GM10847 (cell line): ENCODE measurements around the gene NCAM1.

ENCODE experiments used
- POLR2A ChIP-seq: IDR thresholded peaks from 2 replicates; pipeline ENCODE4 v1.6.1; 2011; ENCODE audit not compliant: insufficient read length; ENCODE audit errors: extremely low read depth

NCAM1 gene

GRCh38 chr11:113153847-113154246 lies 192.6 kb downstream of the NCAM1 start:
- no peak for TF ChIP-seq POLR2A

GRCh38 chr11:113159988-113160807 lies 199.0 kb downstream of the NCAM1 start:
- no peak for TF ChIP-seq POLR2A

GRCh38 chr11:113160808-113161124 lies 199.5 kb downstream of the NCAM1 start:
- TF ChIP-seq POLR2A: no peak

- no peak for TF ChIP-seq POLR2A
These were observed 200.7 kb downstream of the NCAM1 start for GRCh38 chr11:113161711-113162591.

- no peak for TF ChIP-seq POLR2A
These were observed 201.4 kb downstream of the NCAM1 start for GRCh38 chr11:113162592-113162962.

DNA sequence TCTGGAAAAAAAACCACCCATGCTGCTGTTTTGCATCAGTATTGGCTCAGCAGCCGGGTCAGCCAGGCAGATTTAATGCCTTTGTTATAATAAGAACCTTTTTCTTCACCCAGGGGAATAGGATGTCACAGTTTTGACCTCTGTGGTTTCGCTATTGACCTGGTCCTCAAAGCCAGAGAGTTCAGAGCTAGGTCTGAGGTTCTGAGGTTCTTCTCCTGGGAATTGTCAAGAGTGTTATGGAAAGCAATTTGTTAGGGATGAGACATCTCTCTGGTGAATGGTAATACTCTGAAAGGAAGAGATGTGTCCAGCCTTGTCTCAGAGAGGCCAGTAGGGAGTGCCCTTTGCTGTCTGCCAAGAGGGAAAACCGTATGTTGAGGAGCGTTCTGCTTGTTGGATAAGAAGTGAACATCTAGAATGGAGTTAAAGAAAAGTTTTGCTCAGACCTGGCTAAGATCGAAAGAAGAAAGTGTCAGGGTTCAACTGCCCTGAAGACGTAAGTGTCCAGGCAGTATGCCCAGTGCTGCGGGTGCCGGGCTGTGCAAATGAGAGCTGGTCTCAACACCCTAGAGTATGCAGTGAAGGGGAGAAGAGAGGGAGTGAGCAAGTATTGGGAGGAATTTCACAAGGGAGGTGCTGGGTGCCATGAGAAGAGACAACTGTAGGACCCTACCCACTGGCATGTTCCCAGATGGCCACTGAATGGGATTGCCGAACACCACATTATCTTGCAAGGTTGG lies 202.2 kb downstream of the NCAM1 start:
- no peak for TF ChIP-seq POLR2A

DNA sequence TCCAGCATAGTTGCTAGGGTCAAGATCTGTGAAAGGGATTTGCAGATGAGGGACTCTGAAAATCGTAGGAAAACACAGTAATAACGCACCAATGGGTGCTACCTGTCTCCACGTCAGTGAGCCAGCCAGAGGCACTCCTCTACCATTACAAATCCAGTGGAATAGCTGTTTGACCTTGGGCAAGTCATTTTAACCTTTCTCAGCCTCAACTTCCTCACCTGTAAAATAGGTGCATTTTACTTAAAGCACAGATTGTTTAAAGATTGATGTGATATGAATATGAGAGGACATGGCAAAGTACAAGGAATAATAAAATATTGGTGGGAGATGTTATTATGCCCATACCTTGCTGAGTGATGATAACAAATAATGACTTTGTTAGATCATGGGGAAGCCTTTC lies 205.1 kb downstream of the NCAM1 start:
- TF ChIP-seq POLR2A: no peak

- no peak for TF ChIP-seq POLR2A
These were observed 206.4 kb downstream of the NCAM1 start for GRCh38 chr11:113167599-113167998.

GRCh38 chr11:113168354-113169342 lies 207.4 kb downstream of the NCAM1 start:
- no peak for TF ChIP-seq POLR2A

DNA sequence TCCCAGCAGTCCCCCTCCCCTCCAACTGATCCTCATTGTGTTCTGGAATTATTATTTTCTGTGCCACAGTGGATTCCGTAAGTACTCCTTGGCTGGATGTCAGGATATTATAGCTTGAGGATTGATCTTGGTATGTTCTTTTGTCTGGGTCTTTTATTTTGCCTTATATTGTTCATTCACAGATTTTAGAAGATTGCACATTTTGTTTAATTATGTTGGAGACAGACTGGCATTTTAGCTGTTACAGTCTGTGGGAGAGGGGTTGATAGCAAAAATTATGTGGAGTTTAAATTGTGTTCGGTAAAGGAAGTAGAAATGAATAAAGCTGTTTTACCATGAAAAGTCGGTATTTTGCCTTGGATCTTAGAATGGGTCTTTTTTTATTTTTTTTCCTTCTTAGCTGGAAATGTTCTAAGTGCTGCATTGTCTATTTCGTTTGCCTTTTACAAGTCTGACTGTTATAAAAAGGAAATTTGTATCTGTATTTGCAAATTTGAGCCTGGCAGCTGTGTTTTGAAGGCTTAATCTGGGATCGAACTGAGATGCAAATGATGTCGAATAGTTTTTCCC lies 211.2 kb downstream of the NCAM1 start:
- TF ChIP-seq POLR2A: no peak

DNA sequence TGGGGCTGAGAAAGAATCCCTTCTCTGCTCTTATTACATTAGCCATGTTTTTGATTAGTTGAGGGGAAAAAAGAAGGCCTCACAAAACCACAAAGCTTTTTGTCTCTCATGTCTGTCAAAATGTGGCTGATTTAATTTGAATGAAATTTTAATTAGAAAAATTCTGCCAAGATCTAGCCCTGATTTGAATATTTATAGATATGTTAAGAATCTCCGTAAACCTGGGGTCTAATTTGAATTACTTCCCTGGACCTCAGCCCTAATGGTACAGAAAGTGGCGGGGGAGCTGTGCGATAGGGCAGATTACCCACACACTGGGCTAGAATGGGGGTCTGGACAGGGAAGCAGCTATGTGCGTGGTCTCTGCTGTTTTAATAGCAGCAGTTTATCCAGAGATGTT lies 211.9 kb downstream of the NCAM1 start:
- no peak for TF ChIP-seq POLR2A

DNA sequence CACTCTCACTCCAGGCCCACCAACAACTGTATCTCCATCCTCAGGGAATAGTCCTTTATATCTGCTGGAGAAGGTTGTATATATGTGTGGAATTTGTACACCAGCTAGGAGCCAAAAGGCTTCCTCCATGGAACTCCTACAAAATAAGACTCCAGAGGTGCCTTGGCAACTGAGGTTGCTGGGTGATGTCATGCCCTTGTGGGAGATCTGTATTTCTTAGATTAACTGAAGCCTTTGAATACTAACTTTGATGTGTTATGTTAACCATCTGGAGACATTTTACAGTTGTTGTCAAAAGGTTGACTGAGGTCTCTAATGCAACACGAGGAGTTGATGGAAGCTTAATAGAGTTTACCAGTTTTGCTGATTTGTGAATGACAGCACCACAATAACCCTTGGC lies 213.7 kb downstream of the NCAM1 start:
- no peak for TF ChIP-seq POLR2A

DNA sequence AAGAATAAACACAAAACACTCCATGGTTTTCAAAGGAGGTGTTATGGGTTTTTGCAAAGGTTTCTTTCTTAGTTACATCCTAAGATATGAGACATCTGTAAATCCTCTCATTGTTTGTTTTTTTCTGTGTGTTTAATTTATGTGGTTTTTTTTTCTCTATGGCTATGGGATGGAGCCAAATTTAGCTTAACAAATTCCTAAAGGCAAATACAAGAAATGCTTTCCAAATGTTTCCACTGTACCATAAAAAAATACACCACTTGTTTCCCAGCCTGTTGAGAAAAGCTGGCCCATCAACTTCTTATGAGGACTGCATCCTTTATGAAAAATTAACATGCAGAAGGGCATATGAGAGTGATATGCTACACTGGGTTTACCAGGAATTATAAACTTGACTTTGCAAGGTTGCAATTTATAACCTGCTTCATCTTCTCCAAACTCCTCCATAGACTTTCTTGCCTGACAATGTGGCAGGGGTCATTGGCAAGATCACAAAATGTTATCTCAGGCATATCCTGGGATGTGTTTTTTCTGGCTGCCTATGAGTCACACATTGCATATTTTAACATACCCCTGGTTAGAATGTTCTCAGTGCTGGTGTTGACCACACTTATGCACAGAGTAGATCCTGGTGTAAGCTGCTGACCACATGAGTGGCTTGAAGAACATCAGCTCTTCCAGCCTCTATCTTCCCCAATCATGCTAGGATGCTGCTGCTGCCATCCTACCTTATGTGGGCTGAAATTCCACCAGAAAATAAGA lies 215.6 kb downstream of the NCAM1 start:
- TF ChIP-seq POLR2A: no peak
